HepG2 (cell line): ENCODE measurements around the gene TBRG4. TPM values are rescaled to one million over a fixed set of nuclear protein-coding genes. Genes with fewer than 3 reads are reported as not detected.

Experiments
- ATAC-seq: fragments of 200-7000 bp; cut with Tn5 transposase; 3 replicates; pipeline ENCODE4 v1.9.1; 2020; ENCODE audit warnings: mild to moderate bottlenecking, moderate library complexity
- BruUV-seq: library from RNA; stranded (reverse); fragments of 400-500 nt; replicated peaks from 2 replicates; lab custom pipeline; 2021; lab: Mats Ljungman, UMichigan
- CTCF ChIA-PET: fragments of 300-600 bp; formaldehyde crosslinking; extraction: SDS; loops from one replicate; lab custom pipeline; 2021; ENCODE audit warnings: low total read pairs, inconsistent platforms, low intra/inter-chr PET ratio; lab: Yijun Ruan, JAX
- POLR2A ChIA-PET: fragments of 350-600 bp; sonication (Branson Sonifier 250); formaldehyde crosslinking; loops from one replicate; lab custom pipeline; 2020; ENCODE audit warnings: antibody characterized with exemption, inconsistent platforms; lab: Yijun Ruan, JAX
- DNase-seq: peaks from one replicate; pipeline ENCODE4 v3.0.0-alpha.2; 2015; ENCODE audit warnings: low spot score
- FAIRE-seq: peaks from 3 replicates; lab custom pipeline; 2011; peaks lifted over from hg19 to GRCh38; lab: Jason Lieb, UNC
- H2AFZ ChIP-seq: one replicate; pipeline ENCODE4 v1.6.1; 2011; ENCODE audit warnings: low read length, inconsistent platforms
- H3K27ac ChIP-seq: fragments of 300-600 bp; 3 replicates; pipeline ENCODE4 v1.8.0; 2011; ENCODE audit warnings: mixed run types, mild to moderate bottlenecking, mixed read lengths, low read length, inconsistent platforms; ENCODE audit not compliant: insufficient read depth; ENCODE audit errors: extremely low read length
- H3K27me3 ChIP-seq, 2 experiments: fragments of 200-600 bp in 1 of 2; 2 replicates in 1 of 2; 3 replicates in 1 of 2; pipeline versions ENCODE4 v1.6.0 to v1.8.0; 2011; ENCODE audit warnings: low read length in 2 of 2, mild to moderate bottlenecking in 2 of 2, moderate library complexity in 2 of 2, inconsistent platforms in 1 of 2; ENCODE audit not compliant: insufficient read depth in 2 of 2, control insufficient read depth in 1 of 2
- H3K36me3 ChIP-seq, 2 experiments: fragments of 200-600 bp in 1 of 2; replicated peaks in 1 of 2; 2 replicates in 1 of 2; 3 replicates in 1 of 2; pipeline versions ENCODE4 v1.5.1 to v1.8.0; 2011; ENCODE audit warnings: low read length in 2 of 2, inconsistent platforms in 1 of 2; ENCODE audit not compliant: insufficient read depth in 2 of 2, control insufficient read depth in 1 of 2
- H3K4me1 ChIP-seq: 2 replicates; pipeline ENCODE4 v1.5.1; 2012; ENCODE audit warnings: low read length, inconsistent platforms; ENCODE audit not compliant: insufficient read depth
- H3K4me2 ChIP-seq: 2 replicates; pipeline ENCODE4 v1.6.0; 2011; ENCODE audit warnings: low read depth, low read length, inconsistent platforms
- H3K4me3 ChIP-seq, 3 experiments: fragments of 200-600 bp in 1 of 3; sonication (generic), shearing (Covaris generic) in 1 of 3; replicated peaks in 1 of 3; 2 replicates each; pipeline ENCODE4 v1.5.1; 2011 to 2016; ENCODE audit warnings: low read length in 3 of 3, inconsistent platforms in 2 of 3, low read depth in 2 of 3, mild to moderate bottlenecking in 2 of 3, control low read depth in 1 of 3, mixed read lengths in 1 of 3; ENCODE audit not compliant: insufficient read depth in 1 of 3
- H3K79me2 ChIP-seq: one replicate; pipeline ENCODE4 v1.6.1; 2011; ENCODE audit warnings: low read length, inconsistent platforms; ENCODE audit not compliant: insufficient read depth
- H3K9ac ChIP-seq: 2 replicates; pipeline ENCODE4 v1.6.0; 2011; ENCODE audit warnings: mild to moderate bottlenecking, low read depth, low read length, inconsistent platforms; ENCODE audit not compliant: insufficient read depth
- H3K9me3 ChIP-seq: 2 replicates; pipeline ENCODE4 v1.5.1; 2012; ENCODE audit warnings: mild to moderate bottlenecking, low read length
- H4K20me1 ChIP-seq: 2 replicates; pipeline ENCODE4 v1.6.0; 2011; ENCODE audit warnings: inconsistent platforms, mild to moderate bottlenecking, low read length, moderate library complexity; ENCODE audit not compliant: insufficient read depth
- FOXA3 ChIP-seq: IDR thresholded peaks from 2 replicates; pipeline ENCODE4 v1.6.1; 2016; ENCODE audit warnings: missing genetic modification reagents, missing compliant biosample characterization
- ZBTB42 ChIP-seq: sonication (generic); formaldehyde crosslinking; IDR thresholded peaks from 2 replicates; pipeline ENCODE4 v1.5.0; 2020; ENCODE audit warnings: mild to moderate bottlenecking, missing genetic modification reagents
- ZNF354B ChIP-seq: sonication (generic); formaldehyde crosslinking; IDR thresholded peaks from 2 replicates; pipeline ENCODE4 v1.8.0; 2022; ENCODE audit warnings: mild to moderate bottlenecking, missing genetic modification reagents
- ZNF768 ChIP-seq: sonication (generic); formaldehyde crosslinking; IDR thresholded peaks from 2 replicates; pipeline ENCODE4 v1.4.0; 2020; ENCODE audit warnings: missing genetic modification reagents
- WGBS: methylation state at CpG from one replicate; pipeline ENCODE4 v1.1.6; 2017; ENCODE audit warnings: low lambda C conversion rate; 5-methylcytosine and 5-hydroxymethylcytosine counted together
- in situ Hi-C: cut with HindIII; loops from 2 replicates; pipeline ENCODE4 v1.10.0; 2017; ENCODE audit warnings: low pct_unique_long_range_greater_than_20kb; ENCODE audit not compliant: extremely low pct_ligation_motif_present
- intact Hi-C: fragments of 100-400 bp; cut with micrococcal nuclease; formaldehyde crosslinking; loops from one replicate; pipeline ENCODE4 v1.10.0; 2022; ENCODE audit not compliant: unreplicated experiment
- polyA plus RNA-seq, 8 experiments: library from polyadenylated mRNA; depleted of rRNA in 3 of 8; stranded (reverse) in 7 of 8; unstranded in 1 of 8; fragments of >200 nt; fragmentation: Illumina TruSeq in 4 of 8; extraction: Trizol in 4 of 8; gene quantifications; 2 replicates each; pipeline versions ENCODE4 v1.2.1 to v1.2.3, GENCODE V29; 2011 to 2016; ENCODE audit warnings: low read depth in 4 of 8, missing spikeins in 1 of 8, mixed read lengths in 1 of 8; ENCODE audit not compliant: insufficient read depth in 1 of 8
- total RNA-seq, 5 experiments: library from RNA; depleted of rRNA; stranded (reverse); fragments of >200 nt; fragmentation: Illumina TruSeq; extraction: Trizol; gene quantifications; 2 replicates each; pipeline ENCODE4 v1.2.3, GENCODE V29; 2016; ENCODE audit warnings: low read depth in 1 of 5
- TF ChIP-seq, protein P1 (sequence below): sonication (generic); formaldehyde crosslinking; IDR thresholded peaks from 2 replicates; pipeline ENCODE4 v1.9.0; 2021; ENCODE audit warnings: mild to moderate bottlenecking, missing genetic modification reagents
- TF ChIP-seq, protein P2 (sequence below): IDR thresholded peaks from 2 replicates; pipeline ENCODE4 v1.6.1; 2016; ENCODE audit warnings: low read depth

The TBRG4 gene
- total and polyA plus RNA-seq, 2 of the 13 experiments (the other 11 are each of a cell fraction or from before 2014, with no cell fraction given): 87.8 to 107 TPM

DNA sequence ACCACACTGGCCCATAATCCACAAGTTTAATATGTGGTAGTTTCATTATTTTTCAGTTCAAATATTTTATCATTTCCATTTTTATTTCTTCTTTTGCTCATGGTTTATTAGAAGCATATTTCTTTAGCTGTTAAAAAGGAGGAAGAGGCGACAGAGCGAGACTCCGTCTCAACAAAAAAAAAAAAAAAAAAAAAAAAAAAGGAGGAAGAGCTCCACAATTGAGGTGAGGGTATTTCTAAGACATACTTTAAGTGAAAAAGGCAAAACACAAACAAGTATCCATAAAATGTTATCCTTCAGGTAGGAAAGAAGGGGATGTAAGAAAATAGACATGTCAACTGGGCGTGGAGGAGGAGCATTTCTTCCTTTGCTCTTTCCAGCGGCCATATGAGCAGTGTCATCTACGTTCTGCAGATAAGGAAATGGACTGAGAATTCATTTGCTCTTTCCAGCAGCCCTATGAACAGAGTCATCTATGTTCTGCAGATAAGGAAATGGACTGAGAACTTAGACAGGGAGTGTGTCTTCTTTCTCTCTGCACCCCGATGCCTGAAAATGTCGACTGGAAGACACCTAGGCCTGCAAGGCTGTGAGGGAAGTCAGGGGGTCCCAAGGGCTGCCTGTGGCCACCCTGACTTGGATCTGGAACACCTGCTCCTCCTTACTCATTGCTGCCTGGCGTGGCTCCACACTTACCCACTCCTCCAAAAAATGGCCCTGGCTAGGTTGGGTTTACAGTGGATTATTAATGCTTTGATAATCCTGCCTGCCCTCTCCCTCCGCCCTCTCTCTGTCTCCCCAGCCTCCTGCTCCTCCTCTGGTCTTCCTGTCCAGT, 27.2 kb upstream of the TBRG4 start:
- in situ Hi-C loops: loop anchor here (5.0 to 10.0 kb wide), 2 partner anchors 171 to 284 kb away; no protein-coding TSS in a partner anchor
- 38% methylated on average over 9 of the region's 10 CpGs for WGBS
- no peaks in the 10 kb centered on the region for H3K4me1 ChIP-seq
- H3K27me3 ChIP-seq: peaks cover 0 to 8% of the 10 kb centered on the region in 2 experiments; a peak in 2 of 5 replicates
- POLR2A ChIA-PET: no interaction called here
- no peaks in the 10 kb centered on the region for H4K20me1 ChIP-seq
- TF ChIP-seq ZNF354B (CRISPR knock-in tag): no peak
- TF ChIP-seq, protein P1, sequence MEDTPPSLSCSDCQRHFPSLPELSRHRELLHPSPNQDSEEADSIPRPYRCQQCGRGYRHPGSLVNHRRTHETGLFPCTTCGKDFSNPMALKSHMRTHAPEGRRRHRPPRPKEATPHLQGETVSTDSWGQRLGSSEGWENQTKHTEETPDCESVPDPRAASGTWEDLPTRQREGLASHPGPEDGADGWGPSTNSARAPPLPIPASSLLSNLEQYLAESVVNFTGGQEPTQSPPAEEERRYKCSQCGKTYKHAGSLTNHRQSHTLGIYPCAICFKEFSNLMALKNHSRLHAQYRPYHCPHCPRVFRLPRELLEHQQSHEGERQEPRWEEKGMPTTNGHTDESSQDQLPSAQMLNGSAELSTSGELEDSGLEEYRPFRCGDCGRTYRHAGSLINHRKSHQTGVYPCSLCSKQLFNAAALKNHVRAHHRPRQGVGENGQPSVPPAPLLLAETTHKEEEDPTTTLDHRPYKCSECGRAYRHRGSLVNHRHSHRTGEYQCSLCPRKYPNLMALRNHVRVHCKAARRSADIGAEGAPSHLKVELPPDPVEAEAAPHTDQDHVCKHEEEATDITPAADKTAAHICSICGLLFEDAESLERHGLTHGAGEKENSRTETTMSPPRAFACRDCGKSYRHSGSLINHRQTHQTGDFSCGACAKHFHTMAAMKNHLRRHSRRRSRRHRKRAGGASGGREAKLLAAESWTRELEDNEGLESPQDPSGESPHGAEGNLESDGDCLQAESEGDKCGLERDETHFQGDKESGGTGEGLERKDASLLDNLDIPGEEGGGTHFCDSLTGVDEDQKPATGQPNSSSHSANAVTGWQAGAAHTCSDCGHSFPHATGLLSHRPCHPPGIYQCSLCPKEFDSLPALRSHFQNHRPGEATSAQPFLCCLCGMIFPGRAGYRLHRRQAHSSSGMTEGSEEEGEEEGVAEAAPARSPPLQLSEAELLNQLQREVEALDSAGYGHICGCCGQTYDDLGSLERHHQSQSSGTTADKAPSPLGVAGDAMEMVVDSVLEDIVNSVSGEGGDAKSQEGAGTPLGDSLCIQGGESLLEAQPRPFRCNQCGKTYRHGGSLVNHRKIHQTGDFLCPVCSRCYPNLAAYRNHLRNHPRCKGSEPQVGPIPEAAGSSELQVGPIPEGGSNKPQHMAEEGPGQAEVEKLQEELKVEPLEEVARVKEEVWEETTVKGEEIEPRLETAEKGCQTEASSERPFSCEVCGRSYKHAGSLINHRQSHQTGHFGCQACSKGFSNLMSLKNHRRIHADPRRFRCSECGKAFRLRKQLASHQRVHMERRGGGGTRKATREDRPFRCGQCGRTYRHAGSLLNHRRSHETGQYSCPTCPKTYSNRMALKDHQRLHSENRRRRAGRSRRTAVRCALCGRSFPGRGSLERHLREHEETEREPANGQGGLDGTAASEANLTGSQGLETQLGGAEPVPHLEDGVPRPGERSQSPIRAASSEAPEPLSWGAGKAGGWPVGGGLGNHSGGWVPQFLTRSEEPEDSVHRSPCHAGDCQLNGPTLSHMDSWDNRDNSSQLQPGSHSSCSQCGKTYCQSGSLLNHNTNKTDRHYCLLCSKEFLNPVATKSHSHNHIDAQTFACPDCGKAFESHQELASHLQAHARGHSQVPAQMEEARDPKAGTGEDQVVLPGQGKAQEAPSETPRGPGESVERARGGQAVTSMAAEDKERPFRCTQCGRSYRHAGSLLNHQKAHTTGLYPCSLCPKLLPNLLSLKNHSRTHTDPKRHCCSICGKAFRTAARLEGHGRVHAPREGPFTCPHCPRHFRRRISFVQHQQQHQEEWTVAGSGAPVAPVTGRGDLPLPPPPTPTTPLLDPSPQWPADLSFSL: no peak
- no peak for TF ChIP-seq ZNF768 (CRISPR knock-in tag)
- TF ChIP-seq ZBTB42 (CRISPR knock-in tag): no peak
- TF ChIP-seq FOXA3 (CRISPR knock-in tag): no peak
- TF ChIP-seq, protein P2, sequence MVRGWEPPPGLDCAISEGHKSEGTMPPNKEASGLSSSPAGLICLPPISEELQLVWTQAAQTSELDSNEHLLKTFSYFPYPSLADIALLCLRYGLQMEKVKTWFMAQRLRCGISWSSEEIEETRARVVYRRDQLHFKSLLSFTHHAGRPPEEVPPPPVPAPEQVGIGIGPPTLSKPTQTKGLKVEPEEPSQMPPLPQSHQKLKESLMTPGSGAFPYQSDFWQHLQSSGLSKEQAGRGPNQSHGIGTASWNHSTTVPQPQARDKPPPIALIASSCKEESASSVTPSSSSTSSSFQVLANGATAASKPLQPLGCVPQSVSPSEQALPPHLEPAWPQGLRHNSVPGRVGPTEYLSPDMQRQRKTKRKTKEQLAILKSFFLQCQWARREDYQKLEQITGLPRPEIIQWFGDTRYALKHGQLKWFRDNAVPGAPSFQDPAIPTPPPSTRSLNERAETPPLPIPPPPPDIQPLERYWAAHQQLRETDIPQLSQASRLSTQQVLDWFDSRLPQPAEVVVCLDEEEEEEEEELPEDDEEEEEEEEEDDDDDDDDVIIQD (CRISPR knock-in tag): no peak
- TF ChIP-seq, all 625 proteins: peak for 0
- no peak overlapping the region for H3K27ac ChIP-seq
- H3K36me3 ChIP-seq: no peaks in the 10 kb centered on the region
- CTCF ChIA-PET: no interaction called here
- H2AFZ ChIP-seq: no peak overlapping the region
- no peak overlapping the region for H3K9ac ChIP-seq
- H3K4me3 ChIP-seq: no peak overlapping the region
- no peaks in the 10 kb centered on the region for H3K79me2 ChIP-seq
- FAIRE-seq: no peak
- DNase-seq: no peak
- H3K4me2 ChIP-seq: no peak overlapping the region
- H3K9me3 ChIP-seq: no peaks in the 10 kb centered on the region
- intact Hi-C loops: no loop called here
- ATAC-seq: no peak
- no TSS peak for BruUV-seq
